K562 (cell line): Measurements from ENCODE around the gene TMC2. TPM values are rescaled to one million over a fixed set of nuclear protein-coding genes. Genes with fewer than 3 reads are reported as not detected.

Experiments used
- ATAC-seq: fragments of 200-7000 bp; cut with Tn5 transposase; 3 replicates; pipeline ENCODE4 v1.9.1; 2020; ENCODE audit warnings: moderate library complexity
- BruUV-seq: library from RNA; stranded (reverse); fragments of 400-500 nt; replicated peaks from 2 replicates; lab custom pipeline; 2021; lab: Mats Ljungman, UMichigan
- CTCF ChIA-PET: fragments of 300-600 bp; formaldehyde crosslinking; extraction: SDS; loops from one replicate; lab custom pipeline; 2021; ENCODE audit warnings: low intra/inter-chr PET ratio; lab: Yijun Ruan, JAX
- POLR2A ChIA-PET: fragments of 300-600, 350-650 bp; sonication (Branson Sonifier 250); formaldehyde crosslinking; extraction: SDS; loops from one replicate; lab custom pipeline; 2021; ENCODE audit warnings: antibody characterized with exemption, inconsistent platforms; lab: Yijun Ruan, JAX
- DNase-seq, 4 experiments: peaks; one replicate each; pipeline versions ENCODE4 v3.0.0 to v3.0.0-alpha.2; 2011 to 2018; ENCODE audit warnings: low spot score in 3 of 4, mixed read lengths in 3 of 4; ENCODE audit errors: extremely low read depth in 1 of 4
- FAIRE-seq: peaks from 2 replicates; lab custom pipeline; 2011; peaks lifted over from hg19 to GRCh38; lab: Jason Lieb, UNC
- H2AFZ ChIP-seq: 2 replicates; pipeline ENCODE4 v1.6.0; 2011; ENCODE audit warnings: low read depth, low read length, control low read depth, inconsistent platforms
- H3K27ac ChIP-seq: fragments of 200-600 bp; 3 replicates; pipeline ENCODE4 v1.8.0; 2011; ENCODE audit warnings: low read depth, mild to moderate bottlenecking, control low read depth, inconsistent platforms, low read length, moderate library complexity, mixed read lengths; ENCODE audit errors: extremely low read depth
- H3K27me3 ChIP-seq, 2 experiments: fragments of 300-600 bp in 1 of 2; 2 replicates in 1 of 2; 3 replicates in 1 of 2; pipeline versions ENCODE4 v1.6.0 to v1.8.0; 2011; ENCODE audit warnings: inconsistent platforms in 2 of 2, low read length in 2 of 2, mild to moderate bottlenecking in 1 of 2, mixed read lengths in 1 of 2, moderate library complexity in 1 of 2; ENCODE audit not compliant: control insufficient read depth in 2 of 2, insufficient read depth in 2 of 2
- H3K36me3 ChIP-seq: fragments of 300-600 bp; 3 replicates; pipeline ENCODE4 v1.8.0; 2011; ENCODE audit warnings: mild to moderate bottlenecking, low read length, inconsistent platforms; ENCODE audit not compliant: control insufficient read depth, insufficient read depth
- H3K4me1 ChIP-seq, 2 experiments: fragments of 200-600 bp in 1 of 2; replicated peaks in 1 of 2; 2 replicates in 1 of 2; 3 replicates in 1 of 2; pipeline versions ENCODE4 v1.5.1 to v1.8.0; 2011; ENCODE audit warnings: inconsistent platforms in 2 of 2, low read length in 2 of 2, mild to moderate bottlenecking in 1 of 2, mixed read lengths in 1 of 2, moderate library complexity in 1 of 2; ENCODE audit not compliant: control insufficient read depth in 2 of 2, insufficient read depth in 2 of 2
- H3K4me2 ChIP-seq: 2 replicates; pipeline ENCODE4 v1.6.1; 2011; ENCODE audit warnings: low read length, control low read depth, inconsistent platforms, mixed read lengths; ENCODE audit not compliant: insufficient read depth
- H3K4me3 ChIP-seq: fragments of 200-600 bp; sonication (generic), shearing (Covaris generic); 2 replicates; pipeline ENCODE4 v1.5.1; 2016; ENCODE audit warnings: control low read depth, inconsistent platforms
- H3K79me2 ChIP-seq: fragments of 200-600 bp; 3 replicates; pipeline ENCODE4 v1.8.0; 2011; ENCODE audit warnings: low read length, inconsistent platforms; ENCODE audit not compliant: control insufficient read depth, insufficient read depth
- H3K9ac ChIP-seq, 2 experiments: 2 replicates each; pipeline versions ENCODE4 v1.6.0 to v1.6.1; 2011; ENCODE audit warnings: low read depth in 2 of 2, low read length in 2 of 2, control low read depth in 1 of 2, inconsistent platforms in 1 of 2, mild to moderate bottlenecking in 1 of 2, mixed read lengths in 1 of 2; ENCODE audit not compliant: insufficient read depth in 1 of 2
- H3K9me1 ChIP-seq: one replicate; pipeline ENCODE4 v1.6.0; 2011; ENCODE audit warnings: inconsistent platforms, mild to moderate bottlenecking, low read length, moderate library complexity; ENCODE audit not compliant: control insufficient read depth, insufficient read depth
- H3K9me3 ChIP-seq: replicated peaks from 2 replicates; pipeline ENCODE4 v1.5.1; 2011; ENCODE audit warnings: low read depth, low read length, inconsistent platforms; ENCODE audit not compliant: control insufficient read depth, insufficient read depth
- H4K20me1 ChIP-seq: replicated peaks from 2 replicates; pipeline ENCODE4 v1.6.1; 2011; ENCODE audit warnings: low read length, inconsistent platforms, mixed read lengths; ENCODE audit not compliant: control insufficient read depth, insufficient read depth
- ATF7 ChIP-seq: fragments of 450-650 bp; IDR thresholded peaks from 2 replicates; pipeline ENCODE4 v1.7.1; 2014; ENCODE audit warnings: mild to moderate bottlenecking, moderate library complexity
- CHD4 ChIP-seq: fragments of 200-600 bp; sonication (generic); IDR thresholded peaks from 3 replicates; pipeline ENCODE4 v1.6.1; 2012; ENCODE audit warnings: low read depth, mild to moderate bottlenecking, mixed read lengths, low read length, inconsistent platforms; ENCODE audit not compliant: insufficient read depth, insufficient replicate concordance, poor library complexity, severe bottlenecking
- MECOM ChIP-seq: fragments of 250-450 bp; sonication (Bioruptor Pico); IDR thresholded peaks from 2 replicates; pipeline ENCODE4 v1.8.0; 2022; ENCODE audit warnings: inconsistent platforms
- SAP30 ChIP-seq: fragments of 200-600 bp; sonication (generic); IDR thresholded peaks from 2 replicates; pipeline ENCODE4 v1.6.1; 2012; ENCODE audit warnings: borderline replicate concordance, low read depth, mild to moderate bottlenecking, moderate library complexity, low read length, control low read depth, inconsistent platforms; ENCODE audit not compliant: insufficient read depth, poor library complexity, severe bottlenecking
- SP1 ChIP-seq: sonication (generic); formaldehyde crosslinking; IDR thresholded peaks from 2 replicates; pipeline ENCODE4 v1.8.1; 2022; ENCODE audit warnings: mild to moderate bottlenecking, missing genetic modification reagents
- WGBS: fragments of 100-300 bp; shearing (Covaris generic); methylation state at CpG from one replicate; pipeline ENCODE4 v1.1.6; 2016; ENCODE audit warnings: low coverage, mixed read lengths; ENCODE audit not compliant: insufficient coverage; ENCODE audit errors: missing lambda C conversion rate; 5-methylcytosine and 5-hydroxymethylcytosine counted together
- in situ Hi-C: fragments of 300-500 bp; cut with MboI; formaldehyde crosslinking; loops from 4 replicates; pipeline ENCODE4 v1.15.0; 2018; ENCODE audit warnings: inconsistent platforms, mixed read lengths
- intact Hi-C: fragments of 100-400 bp; cut with micrococcal nuclease; formaldehyde crosslinking; loops from 2 replicates; pipeline ENCODE4 v1.14.2; 2022
- polyA plus RNA-seq, 8 experiments: library from polyadenylated mRNA; depleted of rRNA in 4 of 8; stranded (reverse) in 5 of 8; unstranded in 3 of 8; fragments of >200 nt; fragmentation: Nextera tagmentation in 2 of 8; fragmentation: Illumina TruSeq in 1 of 8; extraction: Ambion mirVana in 2 of 8; extraction: Trizol in 1 of 8; gene quantifications; 2 replicates each; pipeline versions ENCODE4 v1.2.1 to v1.2.3, GENCODE V29; 2011 to 2014; ENCODE audit warnings: inconsistent platforms in 1 of 8, missing spikeins in 1 of 8
- total RNA-seq, 7 experiments: library from RNA; depleted of rRNA in 6 of 7; stranded (reverse); fragments of >200 nt in 6 of 7; fragmentation: Illumina TruSeq in 2 of 7; extraction: Trizol in 2 of 7; gene quantifications; 2 replicates each; pipeline versions ENCODE4 v1.2.1 to v1.2.3, GENCODE V29; 2011 to 2021; ENCODE audit warnings: low replicate concordance in 1 of 7
- TF ChIP-seq, protein P1 (sequence below), 2 experiments: fragments of 150-350 bp in 1 of 2; IDR thresholded peaks; 2 replicates each; pipeline ENCODE4 v1.6.1; 2012 to 2016; ENCODE audit warnings: low read depth in 2 of 2, low read length in 2 of 2, mild to moderate bottlenecking in 1 of 2, moderate library complexity in 1 of 2
- TF ChIP-seq, protein P2 (sequence below): fragments of 250-450 bp; sonication (Bioruptor Pico); IDR thresholded peaks from 2 replicates; pipeline ENCODE4 v1.6.1; 2021; ENCODE audit warnings: mild to moderate bottlenecking
- TF ChIP-seq, protein P3 (sequence below): fragments of 250-450 bp; sonication (Bioruptor Pico); IDR thresholded peaks from 2 replicates; pipeline ENCODE4 v1.5.0; 2021

Gene TMC2
- total and polyA plus RNA-seq, 9 of the 15 experiments (the other 6 are each of a cell fraction or from before 2014, with no cell fraction given) = not detected

GRCh38 chr20:2537101-2537500, 728 bp downstream of the TMC2 start:
- peaks cover 16 to 44% of the 10 kb centered on the region in 2 experiments for H3K27me3 ChIP-seq
- 9% methylated on average over 4 of the region's 5 CpGs for WGBS
- no peaks in the 10 kb centered on the region for H3K79me2 ChIP-seq
- H3K9me3 ChIP-seq = no peaks in the 10 kb centered on the region
- TF ChIP-seq SAP30 (no peak), SP1 (CRISPR knock-in tag) (no peak), MECOM (CRISPR knock-in tag) (no peak), CHD4 (no peak), ATF7 (no peak)
- TF ChIP-seq, protein P1, sequence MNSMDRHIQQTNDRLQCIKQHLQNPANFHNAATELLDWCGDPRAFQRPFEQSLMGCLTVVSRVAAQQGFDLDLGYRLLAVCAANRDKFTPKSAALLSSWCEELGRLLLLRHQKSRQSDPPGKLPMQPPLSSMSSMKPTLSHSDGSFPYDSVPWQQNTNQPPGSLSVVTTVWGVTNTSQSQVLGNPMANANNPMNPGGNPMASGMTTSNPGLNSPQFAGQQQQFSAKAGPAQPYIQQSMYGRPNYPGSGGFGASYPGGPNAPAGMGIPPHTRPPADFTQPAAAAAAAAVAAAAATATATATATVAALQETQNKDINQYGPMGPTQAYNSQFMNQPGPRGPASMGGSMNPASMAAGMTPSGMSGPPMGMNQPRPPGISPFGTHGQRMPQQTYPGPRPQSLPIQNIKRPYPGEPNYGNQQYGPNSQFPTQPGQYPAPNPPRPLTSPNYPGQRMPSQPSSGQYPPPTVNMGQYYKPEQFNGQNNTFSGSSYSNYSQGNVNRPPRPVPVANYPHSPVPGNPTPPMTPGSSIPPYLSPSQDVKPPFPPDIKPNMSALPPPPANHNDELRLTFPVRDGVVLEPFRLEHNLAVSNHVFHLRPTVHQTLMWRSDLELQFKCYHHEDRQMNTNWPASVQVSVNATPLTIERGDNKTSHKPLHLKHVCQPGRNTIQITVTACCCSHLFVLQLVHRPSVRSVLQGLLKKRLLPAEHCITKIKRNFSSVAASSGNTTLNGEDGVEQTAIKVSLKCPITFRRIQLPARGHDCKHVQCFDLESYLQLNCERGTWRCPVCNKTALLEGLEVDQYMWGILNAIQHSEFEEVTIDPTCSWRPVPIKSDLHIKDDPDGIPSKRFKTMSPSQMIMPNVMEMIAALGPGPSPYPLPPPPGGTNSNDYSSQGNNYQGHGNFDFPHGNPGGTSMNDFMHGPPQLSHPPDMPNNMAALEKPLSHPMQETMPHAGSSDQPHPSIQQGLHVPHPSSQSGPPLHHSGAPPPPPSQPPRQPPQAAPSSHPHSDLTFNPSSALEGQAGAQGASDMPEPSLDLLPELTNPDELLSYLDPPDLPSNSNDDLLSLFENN (IDR thresholded peaks at IDR 0.05; ENCODE audit: low read depth in 2 of 2, low read length in 2 of 2) = no peak
- TF ChIP-seq, protein P2, sequence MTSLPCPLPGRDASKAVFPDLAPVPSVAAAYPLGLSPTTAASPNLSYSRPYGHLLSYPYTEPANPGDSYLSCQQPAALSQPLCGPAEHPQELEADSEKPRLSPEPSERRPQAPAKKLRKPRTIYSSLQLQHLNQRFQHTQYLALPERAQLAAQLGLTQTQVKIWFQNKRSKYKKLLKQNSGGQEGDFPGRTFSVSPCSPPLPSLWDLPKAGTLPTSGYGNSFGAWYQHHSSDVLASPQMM = no peak
- TF ChIP-seq, protein P3, sequence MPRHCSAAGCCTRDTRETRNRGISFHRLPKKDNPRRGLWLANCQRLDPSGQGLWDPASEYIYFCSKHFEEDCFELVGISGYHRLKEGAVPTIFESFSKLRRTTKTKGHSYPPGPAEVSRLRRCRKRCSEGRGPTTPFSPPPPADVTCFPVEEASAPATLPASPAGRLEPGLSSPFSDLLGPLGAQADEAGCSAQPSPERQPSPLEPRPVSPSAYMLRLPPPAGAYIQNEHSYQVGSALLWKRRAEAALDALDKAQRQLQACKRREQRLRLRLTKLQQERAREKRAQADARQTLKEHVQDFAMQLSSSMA = no peak
- no peak overlapping the region for H3K4me3 ChIP-seq
- ChIA-PET CTCF (no interaction called here), POLR2A (no interaction called here)
- no peak overlapping the region for H3K9ac ChIP-seq
- peaks cover 0 to 10% of the 10 kb centered on the region in 2 experiments; a peak in 2 of 5 replicates for H3K4me1 ChIP-seq
- H4K20me1 ChIP-seq = no peaks in the 10 kb centered on the region
- intact Hi-C loops (no loop called here), in situ Hi-C loops (no loop called here)
- H3K27ac ChIP-seq = no peak overlapping the region
- ATAC-seq (no peak), DNase-seq (no peak), FAIRE-seq (no peak)
- H2AFZ ChIP-seq = no peak overlapping the region
- no peaks in the 10 kb centered on the region for H3K9me1 ChIP-seq
- BruUV-seq = no TSS peak
- H3K36me3 ChIP-seq = no peaks in the 10 kb centered on the region
- no peak overlapping the region for H3K4me2 ChIP-seq
